GM13977 (cell line): ENCODE results near the gene CMSS1.

Source experiments
- DNase-seq: peaks from one replicate; pipeline ENCODE4 v3.0.0; 2012; ENCODE audit warnings: low spot score
- in situ Hi-C: fragments of 300-500 bp; cut with MboI; formaldehyde crosslinking; loops from one replicate; pipeline ENCODE4 v1.12.0; 2022; ENCODE audit warnings: low sequenced_read_pairs, low pct_unique_long_range_greater_than_20kb, mixed read lengths, inconsistent platforms; ENCODE audit not compliant: unreplicated experiment
- TF ChIP-seq, protein P1 (sequence below): IDR thresholded peaks from 2 replicates; pipeline ENCODE4 v1.5.1; 2012; ENCODE audit warnings: mild to moderate bottlenecking, control low read depth; ENCODE audit not compliant: insufficient read depth; ENCODE audit errors: extremely low read depth, missing control alignments

CMSS1 gene

DNA sequence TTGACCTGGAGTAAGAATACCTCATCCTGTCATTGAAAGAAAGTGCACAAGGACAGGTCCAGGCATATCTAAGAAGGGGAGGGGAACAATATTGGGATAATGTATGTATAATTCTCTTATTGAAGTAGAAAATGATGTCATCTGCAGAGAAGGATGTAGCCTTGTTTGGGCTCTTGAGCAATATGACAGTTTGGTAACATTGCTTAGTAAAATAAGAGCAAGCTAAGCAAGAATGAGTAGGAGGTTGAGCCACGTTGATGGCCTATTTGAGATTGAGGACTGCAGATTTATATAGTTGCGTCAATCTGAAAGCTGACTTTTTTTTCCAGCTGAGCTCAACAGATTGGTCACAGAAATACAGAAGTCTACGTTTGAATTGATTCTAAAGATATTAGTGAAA is 151.5 kb downstream of the CMSS1 start:
- DNase-seq = no peak
- in situ Hi-C loops = no loop called here
- TF ChIP-seq, protein P1, sequence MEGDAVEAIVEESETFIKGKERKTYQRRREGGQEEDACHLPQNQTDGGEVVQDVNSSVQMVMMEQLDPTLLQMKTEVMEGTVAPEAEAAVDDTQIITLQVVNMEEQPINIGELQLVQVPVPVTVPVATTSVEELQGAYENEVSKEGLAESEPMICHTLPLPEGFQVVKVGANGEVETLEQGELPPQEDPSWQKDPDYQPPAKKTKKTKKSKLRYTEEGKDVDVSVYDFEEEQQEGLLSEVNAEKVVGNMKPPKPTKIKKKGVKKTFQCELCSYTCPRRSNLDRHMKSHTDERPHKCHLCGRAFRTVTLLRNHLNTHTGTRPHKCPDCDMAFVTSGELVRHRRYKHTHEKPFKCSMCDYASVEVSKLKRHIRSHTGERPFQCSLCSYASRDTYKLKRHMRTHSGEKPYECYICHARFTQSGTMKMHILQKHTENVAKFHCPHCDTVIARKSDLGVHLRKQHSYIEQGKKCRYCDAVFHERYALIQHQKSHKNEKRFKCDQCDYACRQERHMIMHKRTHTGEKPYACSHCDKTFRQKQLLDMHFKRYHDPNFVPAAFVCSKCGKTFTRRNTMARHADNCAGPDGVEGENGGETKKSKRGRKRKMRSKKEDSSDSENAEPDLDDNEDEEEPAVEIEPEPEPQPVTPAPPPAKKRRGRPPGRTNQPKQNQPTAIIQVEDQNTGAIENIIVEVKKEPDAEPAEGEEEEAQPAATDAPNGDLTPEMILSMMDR = no peak

DNA sequence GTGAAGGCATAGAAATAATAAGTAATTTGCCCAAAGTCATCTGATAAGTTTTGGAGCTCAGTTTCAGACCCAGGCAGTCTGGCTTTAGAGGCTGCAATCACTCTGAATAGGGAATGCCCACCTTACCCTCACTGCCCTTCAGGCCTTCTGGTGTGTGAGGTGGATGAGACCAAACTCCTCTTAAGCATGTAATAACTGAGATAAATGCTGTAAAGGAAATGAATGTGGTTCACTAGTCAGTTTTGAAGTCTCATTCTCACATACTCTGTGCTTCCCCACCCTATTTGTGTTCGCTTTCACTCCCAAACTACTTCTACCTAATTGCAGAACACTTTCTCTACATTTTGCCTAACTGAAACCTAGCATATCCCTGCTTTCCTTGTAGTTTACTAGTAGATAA is 152.5 kb downstream of the CMSS1 start:
- in situ Hi-C loops = no loop called here
- peak; percentile 32 for DNase-seq
- TF ChIP-seq, protein P1 = no peak

DNA sequence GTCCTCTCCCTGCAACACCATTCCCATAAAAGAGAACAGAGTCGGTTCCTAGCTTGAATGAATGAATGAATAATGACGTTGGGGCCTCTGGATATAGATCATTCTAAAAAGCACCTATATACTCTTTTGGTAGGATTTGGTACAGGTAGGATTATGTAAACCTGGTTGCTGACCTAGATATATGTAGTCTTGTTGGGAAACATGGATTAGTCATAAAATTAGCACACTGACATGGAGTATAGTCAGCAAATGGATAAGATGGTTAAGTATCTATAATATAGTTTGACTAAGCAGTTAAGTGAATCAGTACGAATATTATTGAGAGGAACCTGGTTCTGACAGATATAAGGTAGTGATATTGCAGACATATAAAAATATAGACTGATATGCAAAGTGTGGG is 154.1 kb downstream of the CMSS1 start:
- in situ Hi-C loops = no loop called here
- TF ChIP-seq, protein P1 = no peak
- DNase-seq = no peak

DNA sequence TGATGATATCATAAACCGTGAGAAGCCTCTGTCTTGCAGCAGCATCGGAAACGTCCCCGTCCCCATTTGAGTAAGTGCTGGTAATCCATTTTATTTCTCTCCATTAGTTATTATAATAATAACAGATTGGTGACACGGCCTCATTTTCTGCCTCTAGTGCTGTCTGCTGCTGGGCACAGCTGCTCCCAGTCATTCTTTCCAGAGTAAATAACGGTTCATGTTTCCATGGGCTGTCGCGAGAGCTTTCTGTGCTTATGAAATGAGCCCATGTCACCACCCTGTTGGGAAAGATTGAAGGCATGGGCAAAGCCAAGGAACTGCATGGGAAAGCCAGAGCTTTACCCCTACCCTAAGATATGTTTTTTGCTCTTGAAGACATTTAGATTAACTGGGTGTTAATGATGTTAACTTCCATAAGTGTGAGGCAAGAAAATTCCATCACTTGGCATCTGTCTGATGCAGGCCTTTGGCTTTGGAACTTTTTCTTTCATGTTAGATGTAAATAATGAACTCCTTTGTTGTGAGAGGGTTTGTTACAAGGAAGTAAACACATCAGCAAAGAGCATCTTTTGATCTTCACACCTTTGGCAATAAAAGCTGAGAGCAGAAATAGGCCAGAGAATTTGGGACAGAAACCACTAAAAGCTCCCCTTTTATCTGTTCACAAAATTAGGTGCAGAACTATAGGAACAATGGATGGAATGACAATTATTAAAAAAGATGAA is 154.9 kb downstream of the CMSS1 start:
- in situ Hi-C loops = no loop called here
- no peak for DNase-seq
- TF ChIP-seq, protein P1 = no peak

DNA sequence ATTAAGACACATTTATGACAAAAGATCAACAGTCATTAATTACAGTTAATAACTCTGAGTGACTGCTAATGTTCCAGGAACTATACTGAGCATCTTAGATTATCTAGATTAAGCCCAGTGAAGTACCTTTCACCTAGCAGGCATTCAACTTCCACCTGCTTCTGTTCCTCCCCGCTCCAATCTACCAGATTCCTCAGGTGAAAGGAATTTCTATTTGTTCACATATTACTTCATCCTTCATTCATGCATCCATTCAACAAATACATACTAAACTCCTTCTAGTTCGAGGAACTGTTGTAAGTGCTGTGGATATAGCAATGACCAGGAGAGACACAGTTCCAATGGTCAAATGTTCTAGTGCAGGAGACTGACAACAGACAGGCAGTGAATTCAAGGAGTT is 157.3 kb downstream of the CMSS1 start:
- in situ Hi-C loops = no loop called here
- TF ChIP-seq, protein P1 = no peak

DNA sequence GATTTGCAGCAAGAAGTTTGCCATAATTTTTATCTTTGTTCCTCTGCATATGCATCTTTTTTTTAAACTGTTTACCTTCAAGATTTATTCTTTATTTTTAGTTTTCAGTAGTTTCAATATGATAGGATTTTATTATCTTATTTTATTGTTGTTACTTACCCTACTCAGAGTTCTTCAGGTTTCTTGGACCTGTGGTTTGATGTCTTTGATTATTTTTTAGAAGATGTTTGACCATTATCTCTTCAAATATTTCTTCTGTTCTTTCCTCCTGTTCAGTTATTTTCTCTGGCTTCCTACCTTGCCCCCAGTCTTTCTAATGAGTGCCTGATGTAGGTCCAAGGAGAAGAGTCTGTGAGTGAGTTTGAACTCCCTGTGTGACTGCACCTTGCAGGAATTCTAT is 158.9 kb downstream of the CMSS1 start:
- no peak for DNase-seq
- in situ Hi-C loops = no loop called here
- TF ChIP-seq, protein P1 = no peak

More for the DNA sequence above, 157.3 kb downstream of the CMSS1 start:
- DNase-seq = no peak
